Right lobe of liver (tissue), 4 donors: Measurements from ENCODE around the gene RAD50.

Experiments used
- POLR2A ChIP-seq: fragments of 450-650 bp; IDR thresholded peaks from one replicate; pipeline ENCODE4 v1.6.1; 2017; ENCODE audit warnings: antibody characterized with exemption, mild to moderate bottlenecking
- TF ChIP-seq, protein P1 (sequence below), 4 donors: fragments of 200-600 bp in 3 of 4; fragments of 450-650 bp in 1 of 4; IDR thresholded peaks; one replicate each; pipeline versions ENCODE4 v1.5.1 to v1.8.0; 2016 to 2022; ENCODE audit warnings: antibody characterized with exemption in 4 of 4, mild to moderate bottlenecking in 2 of 4
- donor health status: DM: no; HTN: no; CAD: no.
- donor health status: DM: no; HTN: no; CAD: no.
- donor health status: DM: no; HTN: yes; CAD: no.

GRCh38 chr5:132546108-132546507, 10.7 kb upstream of the RAD50 start:
- TF ChIP-seq, protein P1, sequence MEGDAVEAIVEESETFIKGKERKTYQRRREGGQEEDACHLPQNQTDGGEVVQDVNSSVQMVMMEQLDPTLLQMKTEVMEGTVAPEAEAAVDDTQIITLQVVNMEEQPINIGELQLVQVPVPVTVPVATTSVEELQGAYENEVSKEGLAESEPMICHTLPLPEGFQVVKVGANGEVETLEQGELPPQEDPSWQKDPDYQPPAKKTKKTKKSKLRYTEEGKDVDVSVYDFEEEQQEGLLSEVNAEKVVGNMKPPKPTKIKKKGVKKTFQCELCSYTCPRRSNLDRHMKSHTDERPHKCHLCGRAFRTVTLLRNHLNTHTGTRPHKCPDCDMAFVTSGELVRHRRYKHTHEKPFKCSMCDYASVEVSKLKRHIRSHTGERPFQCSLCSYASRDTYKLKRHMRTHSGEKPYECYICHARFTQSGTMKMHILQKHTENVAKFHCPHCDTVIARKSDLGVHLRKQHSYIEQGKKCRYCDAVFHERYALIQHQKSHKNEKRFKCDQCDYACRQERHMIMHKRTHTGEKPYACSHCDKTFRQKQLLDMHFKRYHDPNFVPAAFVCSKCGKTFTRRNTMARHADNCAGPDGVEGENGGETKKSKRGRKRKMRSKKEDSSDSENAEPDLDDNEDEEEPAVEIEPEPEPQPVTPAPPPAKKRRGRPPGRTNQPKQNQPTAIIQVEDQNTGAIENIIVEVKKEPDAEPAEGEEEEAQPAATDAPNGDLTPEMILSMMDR (IDR thresholded peaks at IDR 0.05): no peak
- TF ChIP-seq POLR2A: no peak
